CD4-positive, alpha-beta memory T cell (primary cell): ENCODE data around the gene CXorf51B. TPM values are rescaled to one million over a fixed set of nuclear protein-coding genes. Genes with fewer than 3 reads are reported as not detected.
"Not testable (repeated sequence)": the region's sequence is repeated elsewhere in the genome, so short reads cannot be mapped to it uniquely, and the experiment has no call there.

Experiments used
- CTCF ChIA-PET: fragments of 350-600 bp; sonication (Branson Sonifier 250); formaldehyde crosslinking; loops from one replicate; lab custom pipeline; 2021; ENCODE audit warnings: inconsistent platforms; ENCODE audit not compliant: partially characterized antibody; lab: Charles Lee
- POLR2A ChIA-PET: fragments of 350-600 bp; sonication (Branson Sonifier 250); formaldehyde crosslinking; loops from one replicate; lab custom pipeline; 2021; ENCODE audit not compliant: partially characterized antibody; lab: Charles Lee
- DNase-seq, 5 donors: peaks; one replicate each; pipeline versions ENCODE4 v3.0.0 to v3.0.0-alpha.2; 2020 to 2022; ENCODE audit warnings: mixed read lengths in 1 of 5
- H3K27ac ChIP-seq: one replicate; pipeline ENCODE4 v1.7.0; 2013; ENCODE audit warnings: low read depth, low read length
- H3K27me3 ChIP-seq: 2 replicates; pipeline ENCODE4 v1.7.0; 2013; ENCODE audit warnings: mild to moderate bottlenecking, low read length, moderate library complexity; ENCODE audit not compliant: insufficient read depth
- H3K36me3 ChIP-seq: 2 replicates; pipeline ENCODE4 v1.7.0; 2013; ENCODE audit warnings: mild to moderate bottlenecking, low read length, moderate library complexity; ENCODE audit not compliant: insufficient read depth
- H3K4me1 ChIP-seq: 2 replicates; pipeline ENCODE4 v1.7.0; 2013; ENCODE audit warnings: mild to moderate bottlenecking, low read length, moderate library complexity; ENCODE audit not compliant: insufficient read depth
- H3K4me3 ChIP-seq, 2 donors: one replicate each; pipeline ENCODE4 v1.7.0; 2013; ENCODE audit warnings: low read length in 2 of 2, mild to moderate bottlenecking in 1 of 2
- H3K9me3 ChIP-seq, 2 donors: one replicate each; pipeline ENCODE4 v1.7.0; 2013; ENCODE audit warnings: low read length in 2 of 2, control low read depth in 1 of 2; ENCODE audit not compliant: control insufficient read depth in 1 of 2
- H3K27ac Mint-ChIP-seq, 7 donors: one replicate each; pipeline ENCODE4 v1.8.0; 2020 to 2021; ENCODE audit warnings: mixed read lengths in 7 of 7, mild to moderate bottlenecking in 6 of 7, inconsistent platforms in 3 of 7, moderate library complexity in 3 of 7
- H3K27me3 Mint-ChIP-seq, 2 donors: one replicate each; pipeline ENCODE4 v1.8.0; 2020 to 2021; ENCODE audit warnings: mixed read lengths in 2 of 2
- H3K36me3 Mint-ChIP-seq, 2 donors: one replicate each; pipeline ENCODE4 v1.8.0; 2020 to 2021; ENCODE audit warnings: mixed read lengths in 2 of 2, inconsistent platforms in 1 of 2, mild to moderate bottlenecking in 1 of 2
- H3K4me1 Mint-ChIP-seq, 4 donors: one replicate each; pipeline ENCODE4 v1.8.0; 2020 to 2021; ENCODE audit warnings: mixed read lengths in 4 of 4, mild to moderate bottlenecking in 1 of 4
- H3K4me3 Mint-ChIP-seq, 8 donors: one replicate each; pipeline ENCODE4 v1.8.0; 2020 to 2021; ENCODE audit warnings: mixed read lengths in 8 of 8, mild to moderate bottlenecking in 7 of 8, moderate library complexity in 6 of 8, inconsistent platforms in 3 of 8
- H3K9me3 Mint-ChIP-seq, 8 donors: one replicate each; pipeline ENCODE4 v1.8.0; 2020 to 2021; ENCODE audit warnings: mixed read lengths in 8 of 8, mild to moderate bottlenecking in 5 of 8, inconsistent platforms in 3 of 8, moderate library complexity in 1 of 8
- intact Hi-C: fragments of 100-400 bp; cut with micrococcal nuclease; formaldehyde crosslinking; loops from one replicate; pipeline ENCODE4 v1.15.1; 2023
- polyA plus RNA-seq, 2 donors: library from polyadenylated mRNA; unstranded; fragments of 300-500 nt; fragmentation: Illumina TruSeq; gene quantifications; one replicate each; pipeline ENCODE4 v1.2.3, GENCODE V29; 2021
- total RNA-seq, 2 experiments: library from RNA; stranded (reverse); gene quantifications; one replicate each; pipeline ENCODE4 v1.2.3, GENCODE V29; 2021

The CXorf51B gene
- total RNA-seq (not detected), polyA plus RNA-seq (not detected)

DNA sequence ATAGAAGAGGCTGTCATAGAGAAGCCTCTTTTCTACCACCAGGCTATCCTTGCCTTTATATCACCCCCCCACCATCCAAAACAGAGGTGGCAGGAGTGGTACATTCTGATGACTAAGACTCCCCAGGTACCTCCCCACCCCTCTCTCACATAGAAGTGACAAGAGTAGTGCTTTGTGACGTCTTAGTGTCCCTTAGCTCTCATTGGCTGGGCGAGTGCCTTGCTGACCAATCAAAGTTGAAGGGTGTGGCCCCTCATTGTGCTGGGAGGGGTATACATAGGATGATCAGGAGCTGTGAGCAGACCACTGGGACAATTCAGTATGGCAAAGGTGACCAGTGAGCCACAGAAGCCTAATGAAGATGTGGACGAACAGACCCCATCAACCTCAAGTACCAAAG is at the start of gene CXorf51B:
TSS of gene CXorf51B (plus strand) at position 301 of the 400 bp plus-strand sequence. CDS start at position 322, 21 bp downstream.
- H3K27me3 Mint-ChIP-seq, H3K4me1 ChIP-seq, DNase-seq, CTCF ChIA-PET, H3K9me3 ChIP-seq, POLR2A ChIA-PET, H3K9me3 Mint-ChIP-seq, intact Hi-C loops, H3K27me3 ChIP-seq, H3K36me3 Mint-ChIP-seq, H3K4me3 ChIP-seq, H3K4me1 Mint-ChIP-seq, H3K36me3 ChIP-seq, H3K27ac ChIP-seq, H3K4me3 Mint-ChIP-seq, H3K27ac Mint-ChIP-seq: not testable (repeated sequence)

GRCh38 chrX:146814644-146815043 is 5.1 kb downstream of the CXorf51B start, which contains the start of gene CXorf51A:
Gene CXorf51A, minus strand, starts transcription at chrX:146814744. Its CDS starts 21 bp downstream, at chrX:146814723.
- H3K27ac ChIP-seq, intact Hi-C loops, H3K27ac Mint-ChIP-seq, H3K36me3 ChIP-seq, H3K4me1 ChIP-seq, POLR2A ChIA-PET, H3K27me3 ChIP-seq, H3K27me3 Mint-ChIP-seq, DNase-seq, CTCF ChIA-PET, H3K4me3 Mint-ChIP-seq, H3K4me1 Mint-ChIP-seq, H3K36me3 Mint-ChIP-seq, H3K9me3 Mint-ChIP-seq, H3K9me3 ChIP-seq, H3K4me3 ChIP-seq: not testable (repeated sequence)

DNA sequence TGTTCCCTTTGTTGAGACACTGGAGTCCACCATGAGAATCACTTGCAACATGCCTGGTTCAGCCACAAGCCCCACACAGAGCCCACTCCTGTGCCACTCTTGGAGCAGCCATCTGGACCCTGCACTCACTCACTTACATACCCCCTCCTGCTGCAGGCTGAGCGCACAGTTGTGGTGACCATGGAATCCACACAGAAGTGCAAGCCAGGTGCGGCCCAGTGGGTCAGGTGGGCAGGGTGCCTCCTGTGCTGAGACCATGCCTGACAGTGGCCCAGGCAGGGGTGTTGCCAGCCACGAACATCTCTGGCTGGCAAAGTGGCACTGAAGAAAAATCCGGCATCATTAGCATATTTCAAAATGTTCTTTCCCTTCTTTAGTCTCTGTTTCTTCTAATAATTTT is 22.4 kb downstream of the CXorf51B start:
- ChIA-PET CTCF (no interaction called here), POLR2A (no interaction called here)
- Histone ChIP-seq H3K27me3 (no peaks in the 10 kb centered on the region), H3K4me3 (no peak overlapping the region), H3K4me1 (no peaks in the 10 kb centered on the region), H3K27ac (no peak overlapping the region), H3K9me3 (no peaks in the 10 kb centered on the region), H3K36me3 (no peaks in the 10 kb centered on the region)
- Mint-ChIP-seq H3K4me1 (no peaks in the 10 kb centered on the region), H3K9me3 (no peaks in the 10 kb centered on the region), H3K4me3 (no peak overlapping the region), H3K36me3 (no peaks in the 10 kb centered on the region), H3K27me3 (no peaks in the 10 kb centered on the region), H3K27ac (no peak overlapping the region)
- DNase-seq: no peak
- intact Hi-C loops: no loop called here

- H3K4me1 ChIP-seq: no peaks in the 10 kb centered on the region
- peaks cover 0 to 7% (median 2%) of the 10 kb centered on the region in 8 donors for H3K9me3 Mint-ChIP-seq
- CTCF ChIA-PET: no interaction called here
- no peak overlapping the region for H3K4me3 Mint-ChIP-seq
- intact Hi-C loops: no loop called here
- no peaks in the 10 kb centered on the region for H3K4me1 Mint-ChIP-seq
- no peak for DNase-seq
- no peaks in the 10 kb centered on the region for H3K9me3 ChIP-seq
- no peaks in the 10 kb centered on the region for H3K27me3 ChIP-seq
- H3K36me3 Mint-ChIP-seq: no peaks in the 10 kb centered on the region
- POLR2A ChIA-PET: no interaction called here
- H3K36me3 ChIP-seq: no peaks in the 10 kb centered on the region
- H3K4me3 ChIP-seq: no peak overlapping the region
- H3K27me3 Mint-ChIP-seq: no peaks in the 10 kb centered on the region
- H3K27ac ChIP-seq: no peak overlapping the region
- no peak overlapping the region for H3K27ac Mint-ChIP-seq
These were observed 44.7 kb downstream of the CXorf51B start for GRCh38 chrX:146854281-146854680.

Other genes with a start within 250 kb of the CXorf51B start
- not detected for gene CXorf51A, start 5.0 kb downstream of the CXorf51B start, total RNA-seq
- not detected for gene CXorf51A, start 5.0 kb downstream of the CXorf51B start, polyA plus RNA-seq